Natural killer cell (primary cell): ENCODE results near the gene SLC38A1. TPM values are rescaled to one million over a fixed set of nuclear protein-coding genes. Genes with fewer than 3 reads are reported as not detected.
A peak's percentile ranks its signal among the peaks of the same experiment; 100 is the strongest.

Source experiments
- ATAC-seq, 3 donors: fragments of 150-1000 bp in 2 of 3; fragments of 200-7000 bp in 1 of 3; cut with Tn5 transposase; 1 replicate in 1 of 3; 2 replicates in 2 of 3; pipeline ENCODE4 v1.10.0; 2021; ENCODE audit warnings: mild to moderate bottlenecking in 2 of 3, moderate library complexity in 2 of 3
- DNase-seq, 2 donors: peaks; one replicate each; pipeline versions ENCODE4 v3.0.0 to v3.0.0-alpha.2; 2013 to 2021; ENCODE audit warnings: mixed read lengths in 1 of 2
- H3K27ac ChIP-seq: one replicate; pipeline ENCODE4 v1.5.1; 2013; ENCODE audit warnings: mild to moderate bottlenecking, low read length
- H3K27me3 ChIP-seq: one replicate; pipeline ENCODE4 v1.6.1; 2013; ENCODE audit warnings: low read length; ENCODE audit not compliant: control insufficient read depth, insufficient read depth
- H3K36me3 ChIP-seq: one replicate; pipeline ENCODE4 v1.6.1; 2013; ENCODE audit warnings: low read length; ENCODE audit not compliant: control insufficient read depth, insufficient read depth
- H3K4me1 ChIP-seq: one replicate; pipeline ENCODE4 v1.6.1; 2013; ENCODE audit warnings: low read length; ENCODE audit not compliant: control insufficient read depth, insufficient read depth
- H3K4me3 ChIP-seq: one replicate; pipeline ENCODE4 v1.5.1; 2013; ENCODE audit warnings: low read length
- H3K9me3 ChIP-seq: one replicate; pipeline ENCODE4 v1.6.1; 2013; ENCODE audit warnings: low read length; ENCODE audit not compliant: control insufficient read depth, insufficient read depth
- H3K27ac Mint-ChIP-seq, 2 donors: one replicate each; pipeline ENCODE4 v1.8.0; 2022; ENCODE audit warnings: mild to moderate bottlenecking in 2 of 2, mixed read lengths in 2 of 2, moderate library complexity in 1 of 2
- H3K27me3 Mint-ChIP-seq, 2 donors: one replicate each; pipeline ENCODE4 v1.8.0; 2022; ENCODE audit warnings: low read depth in 2 of 2, mixed read lengths in 2 of 2
- H3K36me3 Mint-ChIP-seq: one replicate; pipeline ENCODE4 v1.8.0; 2022; ENCODE audit warnings: mixed read lengths
- H3K4me1 Mint-ChIP-seq, 2 donors: one replicate each; pipeline ENCODE4 v1.8.0; 2022; ENCODE audit warnings: mixed read lengths in 2 of 2
- H3K4me3 Mint-ChIP-seq: one replicate; pipeline ENCODE4 v1.8.0; 2022; ENCODE audit warnings: mild to moderate bottlenecking, moderate library complexity, mixed read lengths
- H3K9me3 Mint-ChIP-seq, 2 donors: one replicate each; pipeline ENCODE4 v1.8.0; 2022; ENCODE audit warnings: mixed read lengths in 2 of 2
- CTCF ChIP-seq: fragments of 200-600 bp; IDR thresholded peaks from one replicate; pipeline ENCODE4 v1.8.0; 2022; ENCODE audit warnings: antibody characterized with exemption
- WGBS: methylation state at CpG from one replicate; pipeline ENCODE4 v1.1.7; 2013; ENCODE audit warnings: missing lambda C conversion rate; ENCODE audit not compliant: insufficient coverage; 5-methylcytosine and 5-hydroxymethylcytosine counted together
- intact Hi-C: fragments of 100-400 bp; cut with micrococcal nuclease; formaldehyde crosslinking; loops from one replicate; pipeline ENCODE4 v1.14.2; 2022
- total RNA-seq, 4 donors: library from RNA; stranded (reverse); fragments of 120-200 nt in 1 of 4; gene quantifications; one replicate each; pipeline versions ENCODE4 v1.2.3 to v1.2.4, GENCODE V29; 2013 to 2022

SLC38A1 gene
- total RNA-seq, 3 donors from 2014 or later (not counting 1 experiment from before 2014, with no cell fraction given): 295 to 385 (median 354) TPM

GRCh38 chr12:46150735-46151134, 118.1 kb downstream of the SLC38A1 start:
- H3K27ac Mint-ChIP-seq: no peak overlapping the region
- H3K4me1 Mint-ChIP-seq: peaks cover 7 to 10% of the 10 kb centered on the region in 2 donors
- intact Hi-C loops: no loop called here
- Histone ChIP-seq H3K4me3 (no peak overlapping the region), H3K36me3 (no peaks in the 10 kb centered on the region), H3K27ac (no peak overlapping the region), H3K9me3 (no peaks in the 10 kb centered on the region), H3K27me3 (no peaks in the 10 kb centered on the region), H3K4me1 (no peaks in the 10 kb centered on the region)
- peaks cover 22 to 59% of the 10 kb centered on the region in 2 donors for H3K27me3 Mint-ChIP-seq
- WGBS: 84% methylated on average over 2 of the region's 3 CpGs
- H3K4me3 Mint-ChIP-seq: no peak overlapping the region
- TF ChIP-seq CTCF: no peak
- H3K36me3 Mint-ChIP-seq: no peaks in the 10 kb centered on the region
- DNase-seq (no peak), ATAC-seq (no peak)
- H3K9me3 Mint-ChIP-seq: no peaks in the 10 kb centered on the region

GRCh38 chr12:46149905-46150304, 118.9 kb downstream of the SLC38A1 start:
- WGBS: no CpG with 5 or more reads among the region's 1 CpG
- Mint-ChIP-seq H3K36me3 (no peaks in the 10 kb centered on the region), H3K27me3 (peaks cover 22 to 60% of the 10 kb centered on the region in 2 donors), H3K4me1 (peaks cover 7 to 10% of the 10 kb centered on the region in 2 donors), H3K27ac (no peak overlapping the region), H3K9me3 (no peaks in the 10 kb centered on the region), H3K4me3 (no peak overlapping the region)
- no peaks in the 10 kb centered on the region for H3K9me3 ChIP-seq
- H3K4me1 ChIP-seq: no peaks in the 10 kb centered on the region
- no peak for TF ChIP-seq CTCF
- no peak overlapping the region for H3K27ac ChIP-seq
- no peaks in the 10 kb centered on the region for H3K36me3 ChIP-seq
- DNase-seq (no peak), ATAC-seq (no peak)
- intact Hi-C loops: no loop called here
- no peak overlapping the region for H3K4me3 ChIP-seq
- H3K27me3 ChIP-seq: no peaks in the 10 kb centered on the region

DNA sequence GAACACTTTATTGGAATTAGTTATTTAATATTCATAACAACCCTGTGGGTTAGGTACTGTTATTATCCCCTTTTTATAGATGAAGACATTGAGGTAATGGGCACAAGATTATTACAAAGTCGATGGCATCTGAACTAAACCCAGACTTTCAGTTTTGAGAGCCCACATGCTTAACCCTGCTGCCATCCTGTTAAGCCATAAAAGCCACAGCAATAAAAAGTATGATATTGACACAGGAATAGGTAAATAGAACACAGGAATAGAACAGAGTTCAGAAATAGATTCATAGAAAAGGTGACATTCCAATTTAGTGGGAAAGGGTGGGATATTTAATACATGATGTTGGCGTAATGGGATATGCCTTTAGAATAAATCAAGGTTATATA, 119.8 kb downstream of the SLC38A1 start:
- Histone ChIP-seq H3K36me3 (no peaks in the 10 kb centered on the region), H3K4me3 (no peak overlapping the region), H3K9me3 (no peaks in the 10 kb centered on the region), H3K27ac (no peak overlapping the region), H3K4me1 (no peaks in the 10 kb centered on the region), H3K27me3 (no peaks in the 10 kb centered on the region)
- peak in 1 of 3 donors; percentile 64 for ATAC-seq
- Mint-ChIP-seq H3K27ac (no peak overlapping the region), H3K9me3 (no peaks in the 10 kb centered on the region), H3K4me3 (no peak overlapping the region), H3K4me1 (peaks cover 7 to 10% of the 10 kb centered on the region in 2 donors), H3K36me3 (no peaks in the 10 kb centered on the region), H3K27me3 (peaks cover 22 to 60% of the 10 kb centered on the region in 2 donors)
- no peak for TF ChIP-seq CTCF
- intact Hi-C loops: no loop called here
- 9% methylated on average over 1 of the region's 2 CpGs for WGBS
- DNase-seq: no peak
